Small intestine (tissue), 7 donors: ENCODE data around the gene CADPS. TPM values are rescaled to one million over a fixed set of nuclear protein-coding genes. Genes with fewer than 3 reads are reported as not detected.

Experiments used
- DNase-seq, 2 donors: peaks; one replicate each; pipeline versions ENCODE4 v3.0.0 to v3.0.0-alpha.2; 2013
- FAIRE-seq: peaks from 2 replicates; lab custom pipeline; 2012; peaks lifted over from hg19 to GRCh38; lab: Jason Lieb, UNC
- H3K27ac ChIP-seq, 3 donors: one replicate each; pipeline ENCODE4 v1.5.1; 2013; ENCODE audit warnings: low read length in 2 of 3, mild to moderate bottlenecking in 2 of 3, control low read depth in 1 of 3, inconsistent platforms in 1 of 3, low read depth in 1 of 3, moderate library complexity in 1 of 3
- H3K27me3 ChIP-seq, 3 donors: one replicate each; pipeline ENCODE4 v1.6.1; 2013; ENCODE audit warnings: low read length in 3 of 3, inconsistent platforms in 1 of 3; ENCODE audit not compliant: control insufficient read depth in 3 of 3, insufficient read depth in 3 of 3
- H3K36me3 ChIP-seq, 3 donors: one replicate each; pipeline ENCODE4 v1.6.1; 2013; ENCODE audit warnings: low read length in 3 of 3, inconsistent platforms in 1 of 3, low read depth in 1 of 3, mild to moderate bottlenecking in 1 of 3, moderate library complexity in 1 of 3; ENCODE audit not compliant: control insufficient read depth in 3 of 3, insufficient read depth in 2 of 3
- H3K4me1 ChIP-seq, 3 donors: one replicate each; pipeline ENCODE4 v1.6.1; 2013; ENCODE audit warnings: low read length in 2 of 3, inconsistent platforms in 1 of 3, low read depth in 1 of 3, mild to moderate bottlenecking in 1 of 3, moderate library complexity in 1 of 3; ENCODE audit not compliant: control insufficient read depth in 3 of 3, insufficient read depth in 2 of 3
- H3K4me3 ChIP-seq, 3 donors: one replicate each; pipeline ENCODE4 v1.5.1; 2013; ENCODE audit warnings: low read length in 3 of 3, control low read depth in 1 of 3, inconsistent platforms in 1 of 3, low read depth in 1 of 3, mild to moderate bottlenecking in 1 of 3, moderate library complexity in 1 of 3
- H3K9me3 ChIP-seq, 2 donors: one replicate each; pipeline ENCODE4 v1.6.1; 2013; ENCODE audit warnings: low read depth in 1 of 2, low read length in 1 of 2; ENCODE audit not compliant: control insufficient read depth in 2 of 2, insufficient read depth in 1 of 2
- WGBS, 3 donors: extraction: QIAGEN DNeasy Blood & Tissue Kit; methylation state at CpG; one replicate each; pipeline ENCODE4 v1.1.7; 2013; 5-methylcytosine and 5-hydroxymethylcytosine counted together
- polyA plus RNA-seq, 4 donors: library from polyadenylated mRNA; stranded (reverse) in 3 of 4; unstranded in 1 of 4; fragments of 200-250 nt in 3 of 4; fragments of 120-200 nt in 1 of 4; gene quantifications; one replicate each; pipeline versions ENCODE4 v1.2.1 to v1.2.3, GENCODE V29; 2013
- donor health status: healthy with polysubstance abuse.
- donor health status: control.
- donor health status: control.
- donor health status: Bipolar disorder and iron deficiency.
- donor health status: healthy.

CADPS gene
- polyA plus RNA-seq, 4 donors, result 1.9 to 9.3 (median 6.0) TPM

- H3K27ac ChIP-seq, result no peak overlapping the region
- FAIRE-seq (no peak), DNase-seq (no peak)
- no peaks in the 10 kb centered on the region for H3K9me3 ChIP-seq
- 72 to 84% (median 81%) methylated on average over 3 of the region's 3 CpGs for WGBS, 3 donors
- no peak overlapping the region for H3K4me3 ChIP-seq
- no peaks in the 10 kb centered on the region for H3K36me3 ChIP-seq
- H3K4me1 ChIP-seq, result no peaks in the 10 kb centered on the region
- H3K27me3 ChIP-seq, result peaks cover 0 to 2% (median 0%) of the 10 kb centered on the region in 3 donors
Observed at GRCh38 chr3:62621176-62621575, 254.0 kb downstream of the CADPS start.

DNA sequence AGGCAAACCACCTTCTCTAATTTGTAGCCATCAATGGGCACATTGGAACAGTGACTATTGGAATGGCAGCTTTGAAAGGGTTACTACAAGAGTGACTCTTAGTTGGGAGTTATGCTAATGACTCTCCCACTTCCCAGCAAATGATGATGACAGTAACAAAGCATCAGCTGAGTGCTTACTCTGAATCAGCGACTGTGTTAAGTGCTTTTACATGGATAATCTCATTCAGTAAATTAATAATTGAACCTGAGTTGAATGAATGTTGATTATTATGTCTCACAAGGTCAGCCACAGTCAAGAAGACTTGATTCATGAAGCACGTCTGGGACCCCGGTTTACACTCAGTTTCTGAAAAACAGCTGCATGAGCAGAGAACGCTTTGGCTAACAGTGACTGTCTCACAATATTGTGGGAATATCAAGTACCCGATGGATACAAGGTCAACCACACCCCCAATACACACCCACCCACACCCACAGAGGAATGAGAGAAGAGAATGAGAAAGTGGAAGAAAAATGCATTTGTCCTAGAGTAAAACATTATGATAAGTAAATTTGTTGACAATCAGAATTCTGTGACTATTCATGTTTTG is 259.9 kb downstream of the CADPS start:
- H3K27me3 ChIP-seq, result no peaks in the 10 kb centered on the region
- H3K36me3 ChIP-seq, result no peaks in the 10 kb centered on the region
- no peak for FAIRE-seq
- H3K4me3 ChIP-seq, result no peak overlapping the region
- DNase-seq, result no peak
- H3K9me3 ChIP-seq, result no peaks in the 10 kb centered on the region
- H3K27ac ChIP-seq, result no peak overlapping the region
- H3K4me1 ChIP-seq, result no peaks in the 10 kb centered on the region
- WGBS, 3 donors, result 47 to 64% (median 59%) methylated on average over 5 of the region's 5 CpGs

DNA sequence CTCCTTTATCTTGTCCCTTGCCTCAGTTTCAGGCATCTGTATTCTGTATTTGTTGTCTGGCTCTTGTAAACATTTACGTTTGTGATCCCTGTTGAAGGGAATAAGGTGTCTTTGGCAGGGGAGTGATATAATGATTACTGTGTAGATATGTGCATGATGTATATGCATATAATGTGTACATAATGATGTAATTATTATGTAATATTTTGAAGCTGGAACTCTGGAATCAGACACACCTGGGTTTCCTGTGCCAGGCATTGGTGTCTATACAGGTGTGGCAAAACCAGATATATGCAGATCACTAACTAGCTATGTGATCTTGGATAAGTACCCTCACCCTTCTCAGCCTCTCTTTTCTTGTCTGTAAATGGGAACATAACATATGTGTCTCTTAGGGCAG is 260.7 kb downstream of the CADPS start:
- WGBS, 3 donors, result 71 to 80% (median 78%) methylated on average over 1 of the region's 1 CpG
- Histone ChIP-seq H3K4me1 (no peaks in the 10 kb centered on the region), H3K9me3 (no peaks in the 10 kb centered on the region), H3K36me3 (no peaks in the 10 kb centered on the region), H3K27ac (no peak overlapping the region), H3K27me3 (no peaks in the 10 kb centered on the region), H3K4me3 (no peak overlapping the region)
- FAIRE-seq, result no peak
- no peak for DNase-seq

DNA sequence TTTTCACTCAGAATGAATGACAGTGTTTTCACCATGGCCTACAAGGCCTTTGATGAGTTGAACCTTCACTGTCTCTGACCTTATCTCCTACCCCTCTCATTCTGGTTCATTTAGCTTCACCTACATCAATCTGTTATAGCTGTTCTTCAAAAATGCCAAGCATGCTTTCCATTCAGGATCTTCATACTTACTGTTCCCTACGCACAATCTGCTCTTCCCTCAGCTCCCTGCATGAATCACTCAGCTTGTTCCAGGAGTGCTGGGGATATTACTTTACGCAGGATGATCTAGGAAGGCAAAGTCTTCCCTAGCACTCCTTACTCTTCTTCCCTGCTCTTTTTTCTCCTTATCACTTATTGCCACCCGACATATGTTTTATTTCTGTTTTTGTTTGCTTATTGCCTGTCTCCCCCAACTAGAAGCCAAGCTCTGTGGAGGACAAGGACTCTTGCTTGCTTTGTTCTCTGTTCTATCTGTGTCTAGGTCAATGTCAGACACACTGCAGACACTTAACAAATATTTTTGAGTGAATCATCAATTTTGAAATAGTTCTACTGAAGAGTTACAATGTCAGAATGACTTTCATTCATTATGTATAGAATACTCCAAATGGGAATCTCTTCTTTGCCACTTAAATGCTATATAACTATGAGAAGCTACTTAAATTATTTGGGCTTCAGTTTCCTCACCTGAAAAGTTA is 263.5 kb downstream of the CADPS start:
- Histone ChIP-seq H3K27ac (no peak overlapping the region), H3K27me3 (no peaks in the 10 kb centered on the region), H3K36me3 (no peaks in the 10 kb centered on the region), H3K4me3 (no peak overlapping the region), H3K4me1 (no peaks in the 10 kb centered on the region), H3K9me3 (no peaks in the 10 kb centered on the region)
- 88 to 92% (median 89%) methylated on average over 3 of the region's 3 CpGs for WGBS, 3 donors
- no peak for DNase-seq
- no peak for FAIRE-seq

DNA sequence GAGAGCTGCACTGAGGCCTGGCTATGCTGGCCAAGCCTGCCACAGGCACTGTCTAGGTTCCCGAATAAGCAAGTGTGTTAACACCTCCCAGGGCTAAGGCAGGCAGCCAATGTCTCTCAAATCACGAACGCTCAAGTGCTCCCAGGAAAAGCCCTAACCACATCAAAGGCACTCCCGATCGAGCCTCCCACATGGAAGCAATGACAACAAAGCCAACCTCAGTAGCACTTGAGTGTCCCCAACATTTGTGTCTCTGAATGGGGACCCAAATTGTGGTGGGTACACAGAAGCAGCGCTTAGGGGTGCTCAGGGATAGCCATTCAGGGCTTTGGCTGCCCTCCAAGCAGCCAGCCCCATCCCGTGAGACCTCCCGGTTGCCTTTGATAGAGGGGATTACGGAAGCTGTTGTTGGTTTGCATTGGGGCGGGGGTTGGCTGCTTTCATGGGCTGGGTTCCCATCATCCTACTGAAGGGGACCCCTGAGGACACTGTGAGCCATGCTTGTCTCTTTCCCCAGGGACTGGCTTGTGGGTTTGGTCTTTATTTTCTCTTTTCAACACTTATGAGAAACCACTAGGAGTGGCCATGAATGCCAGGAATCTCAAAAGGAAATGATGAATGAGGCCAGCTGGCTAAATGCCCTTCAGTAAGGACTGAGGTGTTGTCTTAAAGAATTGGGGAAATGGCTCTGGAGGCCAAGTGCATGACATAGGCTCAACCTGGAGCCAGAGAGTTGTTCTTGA is 267.8 kb downstream of the CADPS start:
- Histone ChIP-seq H3K27me3 (no peaks in the 10 kb centered on the region), H3K27ac (no peak overlapping the region), H3K9me3 (no peaks in the 10 kb centered on the region), H3K4me3 (no peak overlapping the region), H3K4me1 (no peaks in the 10 kb centered on the region), H3K36me3 (no peaks in the 10 kb centered on the region)
- 82 to 92% (median 86%) methylated on average over 10 of the region's 10 CpGs for WGBS, 3 donors
- DNase-seq (no peak), FAIRE-seq (no peak)

- DNase-seq (no peak), FAIRE-seq (no peak)
- H3K4me3 ChIP-seq, result no peak overlapping the region
- H3K36me3 ChIP-seq, result no peaks in the 10 kb centered on the region
- no peaks in the 10 kb centered on the region for H3K9me3 ChIP-seq
- no peaks in the 10 kb centered on the region for H3K27me3 ChIP-seq
- no peaks in the 10 kb centered on the region for H3K4me1 ChIP-seq
- H3K27ac ChIP-seq, result no peak overlapping the region
- 60 to 72% (median 66%) methylated on average over 3 of the region's 3 CpGs for WGBS, 3 donors
Observed at GRCh38 chr3:62605413-62606068, 269.7 kb downstream of the CADPS start.

DNA sequence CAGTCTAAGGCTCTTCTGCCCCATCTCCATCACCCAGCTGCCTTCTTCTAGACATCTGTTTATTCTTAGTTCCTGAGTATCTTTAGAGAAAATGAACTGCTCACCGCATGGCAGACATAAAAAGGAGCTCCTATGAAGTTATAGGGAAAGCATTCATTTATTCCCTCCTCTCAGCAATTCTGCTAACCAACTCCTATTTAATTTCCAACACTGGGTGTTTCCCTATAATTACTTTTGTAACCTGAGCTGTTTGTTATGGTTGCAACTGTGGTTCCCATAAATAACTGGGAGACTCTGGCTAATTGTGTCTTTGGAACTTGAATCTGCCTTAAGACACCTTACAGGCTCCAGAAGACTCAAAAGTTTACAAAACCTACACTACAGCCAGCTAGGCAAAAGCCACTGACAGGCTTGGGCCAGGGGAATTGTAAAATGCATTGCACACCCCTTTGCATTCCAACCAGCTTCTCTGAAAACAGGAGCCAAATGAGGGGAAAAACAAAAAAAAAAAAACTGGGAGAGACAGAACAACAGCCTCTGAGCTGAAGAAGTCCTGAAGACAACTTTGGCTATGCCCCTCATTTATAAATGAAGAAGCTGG is 270.4 kb downstream of the CADPS start:
- H3K36me3 ChIP-seq, result no peaks in the 10 kb centered on the region
- no peaks in the 10 kb centered on the region for H3K9me3 ChIP-seq
- DNase-seq (no peak), FAIRE-seq (no peak)
- no peaks in the 10 kb centered on the region for H3K27me3 ChIP-seq
- WGBS, 3 donors, result 81 to 92% (median 83%) methylated on average over 1 of the region's 1 CpG
- H3K27ac ChIP-seq, result no peak overlapping the region
- no peaks in the 10 kb centered on the region for H3K4me1 ChIP-seq
- no peak overlapping the region for H3K4me3 ChIP-seq

DNA sequence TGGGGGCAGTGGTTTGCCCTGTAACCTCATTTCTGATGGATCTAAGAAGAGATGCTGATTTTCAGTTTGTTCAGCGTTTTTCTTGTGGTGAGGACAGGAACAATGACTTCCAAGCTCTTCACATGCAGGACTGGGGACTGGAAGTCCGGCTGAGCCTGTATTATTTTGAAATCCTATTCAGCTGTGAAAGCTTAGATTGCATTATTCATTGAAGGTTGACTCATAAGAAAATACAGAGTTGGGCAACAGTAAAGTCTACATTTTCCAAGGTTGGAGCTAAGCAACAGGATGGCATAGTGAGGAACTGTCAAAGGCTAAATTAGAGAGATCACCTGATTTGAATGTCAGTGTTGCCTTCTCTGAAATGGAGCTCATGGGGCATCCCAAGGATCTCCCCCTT is 270.9 kb downstream of the CADPS start:
- Histone ChIP-seq H3K4me1 (no peaks in the 10 kb centered on the region), H3K36me3 (no peaks in the 10 kb centered on the region), H3K4me3 (no peak overlapping the region), H3K9me3 (no peaks in the 10 kb centered on the region), H3K27ac (no peak overlapping the region), H3K27me3 (no peaks in the 10 kb centered on the region)
- WGBS, 3 donors, result 62 to 81% (median 67%) methylated on average over 2 of the region's 2 CpGs
- DNase-seq (no peak), FAIRE-seq (no peak)
